NCI-H1092 (cell line): Measurements from ENCODE around the gene LRCOL1.

Source experiments
- DNase-seq: peaks from one replicate; lab custom pipeline; 2025; lab: John Stamatoyannopoulos, UW

LRCOL1 gene

GRCh38 chr12:132581348-132582057 lies 28.9 kb downstream of the LRCOL1 start:
- DNase-seq = no peak

GRCh38 chr12:132580701-132581292 lies 29.6 kb downstream of the LRCOL1 start:
- DNase-seq = no peak

- DNase-seq = no peak
Measured at GRCh38 chr12:132579744-132580143, 30.6 kb downstream of the LRCOL1 start.

- no peak for DNase-seq
Measured at GRCh38 chr12:132578826-132579225, 31.6 kb downstream of the LRCOL1 start.

GRCh38 chr12:132578118-132578517 lies 32.3 kb downstream of the LRCOL1 start:
- no peak for DNase-seq

- no peak for DNase-seq
Measured at GRCh38 chr12:132577191-132577920, 33.0 kb downstream of the LRCOL1 start.

- no peak for DNase-seq
Measured at GRCh38 chr12:132576701-132577100, 33.7 kb downstream of the LRCOL1 start.

- DNase-seq = no peak
Measured at GRCh38 chr12:132575661-132576060, 34.7 kb downstream of the LRCOL1 start.

- no peak for DNase-seq
Measured at GRCh38 chr12:132574271-132574996, 35.9 kb downstream of the LRCOL1 start.

GRCh38 chr12:132572801-132573760 lies 37.3 kb downstream of the LRCOL1 start:
- no peak for DNase-seq

- DNase-seq = no peak
Measured at GRCh38 chr12:132572106-132572505, 38.3 kb downstream of the LRCOL1 start.

- DNase-seq = no peak
Measured at GRCh38 chr12:132571598-132571997, 38.8 kb downstream of the LRCOL1 start.

- DNase-seq = no peak
Measured at GRCh38 chr12:132571051-132571450, 39.3 kb downstream of the LRCOL1 start.

GRCh38 chr12:132570635-132571034 lies 39.7 kb downstream of the LRCOL1 start:
- no peak for DNase-seq

GRCh38 chr12:132569856-132570480 lies 40.4 kb downstream of the LRCOL1 start:
- DNase-seq = no peak

GRCh38 chr12:132568826-132569480 lies 41.4 kb downstream of the LRCOL1 start:
- DNase-seq = no peak

- DNase-seq = no peak
Measured at GRCh38 chr12:132568301-132568700, 42.1 kb downstream of the LRCOL1 start.

GRCh38 chr12:132566516-132567131 lies 43.8 kb downstream of the LRCOL1 start:
- DNase-seq = no peak

GRCh38 chr12:132565365-132565764 lies 45.0 kb downstream of the LRCOL1 start:
- DNase-seq = no peak

- DNase-seq = no peak
Measured at GRCh38 chr12:132563911-132564310, 46.5 kb downstream of the LRCOL1 start.
